ENCODE data around the gene DNAJC16. TPM values are rescaled to one million over a fixed set of nuclear protein-coding genes. Genes with fewer than 3 reads are reported as not detected.

The DNAJC16 gene
- total and polyA plus RNA-seq, 4 donors: 3.3 to 14.2 (median 11.1) TPM

GRCh38 chr1:15541231-15541792, 14.7 kb downstream of the DNAJC16 start:
- no peak overlapping the region for H3K27ac ChIP-seq (ENCODE audit: low read depth in 1 of 2, low read length in 2 of 2)
- no peak overlapping the region for H3K4me3 ChIP-seq (ENCODE audit: low read depth in 1 of 3, low read length in 3 of 3)
- H3K36me3 ChIP-seq (ENCODE audit: control insufficient read depth in 4 of 4, insufficient read depth in 3 of 4, low read depth in 1 of 4, low read length in 3 of 4): peaks cover 6 to 52% (median 34%) of the 10 kb centered on the region in 4 donors
- no peak overlapping the region for H3K9ac ChIP-seq (ENCODE audit: low read depth in 1 of 2, low read length in 2 of 2)
- TF ChIP-seq NR2F2 (IDR thresholded peaks at IDR 0.05) (no peak), SP1 (IDR thresholded peaks at IDR 0.05) (no peak), TAF1 (conservative IDR thresholded peaks at IDR 0.05) (no peak), CTCF (IDR thresholded peaks at IDR 0.05; ENCODE audit: low read depth, low read length, missing input control) (no peak), MAX (IDR thresholded peaks at IDR 0.05) (no peak), HNF4G (IDR thresholded peaks at IDR 0.05) (no peak), RXRA (IDR thresholded peaks at IDR 0.05) (no peak)
- TF ChIP-seq, protein P1, sequence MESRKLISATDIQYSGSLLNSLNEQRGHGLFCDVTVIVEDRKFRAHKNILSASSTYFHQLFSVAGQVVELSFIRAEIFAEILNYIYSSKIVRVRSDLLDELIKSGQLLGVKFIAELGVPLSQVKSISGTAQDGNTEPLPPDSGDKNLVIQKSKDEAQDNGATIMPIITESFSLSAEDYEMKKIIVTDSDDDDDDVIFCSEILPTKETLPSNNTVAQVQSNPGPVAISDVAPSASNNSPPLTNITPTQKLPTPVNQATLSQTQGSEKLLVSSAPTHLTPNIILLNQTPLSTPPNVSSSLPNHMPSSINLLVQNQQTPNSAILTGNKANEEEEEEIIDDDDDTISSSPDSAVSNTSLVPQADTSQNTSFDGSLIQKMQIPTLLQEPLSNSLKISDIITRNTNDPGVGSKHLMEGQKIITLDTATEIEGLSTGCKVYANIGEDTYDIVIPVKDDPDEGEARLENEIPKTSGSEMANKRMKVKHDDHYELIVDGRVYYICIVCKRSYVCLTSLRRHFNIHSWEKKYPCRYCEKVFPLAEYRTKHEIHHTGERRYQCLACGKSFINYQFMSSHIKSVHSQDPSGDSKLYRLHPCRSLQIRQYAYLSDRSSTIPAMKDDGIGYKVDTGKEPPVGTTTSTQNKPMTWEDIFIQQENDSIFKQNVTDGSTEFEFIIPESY (IDR thresholded peaks at IDR 0.05): no peak
- TF ChIP-seq, protein P2, sequence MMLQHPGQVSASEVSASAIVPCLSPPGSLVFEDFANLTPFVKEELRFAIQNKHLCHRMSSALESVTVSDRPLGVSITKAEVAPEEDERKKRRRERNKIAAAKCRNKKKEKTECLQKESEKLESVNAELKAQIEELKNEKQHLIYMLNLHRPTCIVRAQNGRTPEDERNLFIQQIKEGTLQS (IDR thresholded peaks at IDR 0.05): no peak
- DNase-seq (ENCODE audit: low spot score): no peak
- peaks cover 0 to 5% (median 0%) of the 10 kb centered on the region in 4 donors for H3K4me1 ChIP-seq (ENCODE audit: control insufficient read depth in 4 of 4, insufficient read depth in 4 of 4, low read length in 3 of 4)
- WGBS: 97% methylated on average over 4 of the region's 4 CpGs
- H3K9me3 ChIP-seq (ENCODE audit: control insufficient read depth in 4 of 4, low read length in 3 of 4): no peaks in the 10 kb centered on the region
- H3K27me3 ChIP-seq (ENCODE audit: control insufficient read depth in 4 of 4, insufficient read depth in 4 of 4, low read length in 3 of 4): no peaks in the 10 kb centered on the region

- Histone ChIP-seq H3K27me3 (ENCODE audit: control insufficient read depth in 4 of 4, insufficient read depth in 4 of 4, low read length in 3 of 4) (no peaks in the 10 kb centered on the region), H3K9me3 (ENCODE audit: control insufficient read depth in 4 of 4, low read length in 3 of 4) (no peaks in the 10 kb centered on the region), H3K4me1 (ENCODE audit: control insufficient read depth in 4 of 4, insufficient read depth in 4 of 4, low read length in 3 of 4) (peaks cover 0 to 5% (median 0%) of the 10 kb centered on the region in 4 donors), H3K4me3 (ENCODE audit: low read depth in 1 of 3, low read length in 3 of 3) (no peak overlapping the region), H3K36me3 (ENCODE audit: control insufficient read depth in 4 of 4, insufficient read depth in 3 of 4, low read depth in 1 of 4, low read length in 3 of 4) (peaks cover 6 to 50% (median 32%) of the 10 kb centered on the region in 4 donors), H3K27ac (ENCODE audit: low read depth in 1 of 2, low read length in 2 of 2) (no peak overlapping the region), H3K9ac (ENCODE audit: low read depth in 1 of 2, low read length in 2 of 2) (no peak overlapping the region)
- DNase-seq (ENCODE audit: low spot score): no peak
- WGBS: 88% methylated on average over 7 of the region's 7 CpGs
- TF ChIP-seq, protein P2 (IDR thresholded peaks at IDR 0.05): no peak
- no peak for TF ChIP-seq MAX (IDR thresholded peaks at IDR 0.05)
- no peak for TF ChIP-seq TAF1 (conservative IDR thresholded peaks at IDR 0.05)
- TF ChIP-seq GABPA (IDR thresholded peaks at IDR 0.05 in 1 of 2, conservative IDR thresholded peaks at IDR 0.05 in 1 of 2): no peak
- no peak for TF ChIP-seq JUND (IDR thresholded peaks at IDR 0.05)
- no peak for TF ChIP-seq YY1 (IDR thresholded peaks at IDR 0.05)
- TF ChIP-seq EGR1 (IDR thresholded peaks at IDR 0.05; ENCODE audit: low read depth in 2 of 2): no peak
- no peak for TF ChIP-seq CTCF (IDR thresholded peaks at IDR 0.05; ENCODE audit: low read depth, low read length, missing input control)
- TF ChIP-seq RXRA (IDR thresholded peaks at IDR 0.05): no peak
- TF ChIP-seq FOXA1 (IDR thresholded peaks at IDR 0.05): no peak
- no peak for TF ChIP-seq HNF4G (IDR thresholded peaks at IDR 0.05)
- TF ChIP-seq, protein P3, sequence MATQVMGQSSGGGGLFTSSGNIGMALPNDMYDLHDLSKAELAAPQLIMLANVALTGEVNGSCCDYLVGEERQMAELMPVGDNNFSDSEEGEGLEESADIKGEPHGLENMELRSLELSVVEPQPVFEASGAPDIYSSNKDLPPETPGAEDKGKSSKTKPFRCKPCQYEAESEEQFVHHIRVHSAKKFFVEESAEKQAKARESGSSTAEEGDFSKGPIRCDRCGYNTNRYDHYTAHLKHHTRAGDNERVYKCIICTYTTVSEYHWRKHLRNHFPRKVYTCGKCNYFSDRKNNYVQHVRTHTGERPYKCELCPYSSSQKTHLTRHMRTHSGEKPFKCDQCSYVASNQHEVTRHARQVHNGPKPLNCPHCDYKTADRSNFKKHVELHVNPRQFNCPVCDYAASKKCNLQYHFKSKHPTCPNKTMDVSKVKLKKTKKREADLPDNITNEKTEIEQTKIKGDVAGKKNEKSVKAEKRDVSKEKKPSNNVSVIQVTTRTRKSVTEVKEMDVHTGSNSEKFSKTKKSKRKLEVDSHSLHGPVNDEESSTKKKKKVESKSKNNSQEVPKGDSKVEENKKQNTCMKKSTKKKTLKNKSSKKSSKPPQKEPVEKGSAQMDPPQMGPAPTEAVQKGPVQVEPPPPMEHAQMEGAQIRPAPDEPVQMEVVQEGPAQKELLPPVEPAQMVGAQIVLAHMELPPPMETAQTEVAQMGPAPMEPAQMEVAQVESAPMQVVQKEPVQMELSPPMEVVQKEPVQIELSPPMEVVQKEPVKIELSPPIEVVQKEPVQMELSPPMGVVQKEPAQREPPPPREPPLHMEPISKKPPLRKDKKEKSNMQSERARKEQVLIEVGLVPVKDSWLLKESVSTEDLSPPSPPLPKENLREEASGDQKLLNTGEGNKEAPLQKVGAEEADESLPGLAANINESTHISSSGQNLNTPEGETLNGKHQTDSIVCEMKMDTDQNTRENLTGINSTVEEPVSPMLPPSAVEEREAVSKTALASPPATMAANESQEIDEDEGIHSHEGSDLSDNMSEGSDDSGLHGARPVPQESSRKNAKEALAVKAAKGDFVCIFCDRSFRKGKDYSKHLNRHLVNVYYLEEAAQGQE (IDR thresholded peaks at IDR 0.05): no peak
- TF ChIP-seq, protein P1 (IDR thresholded peaks at IDR 0.05): no peak
Measured at GRCh38 chr1:15542388-15543250, 16.0 kb downstream of the DNAJC16 start.
